Measurements from ENCODE around the gene CYTH4. TPM values are rescaled to one million over a fixed set of nuclear protein-coding genes. Genes with fewer than 3 reads are reported as not detected.

The CYTH4 gene
- total and polyA plus RNA-seq, 10 of the 15 experiments (the other 5 are each of a cell fraction or from before 2014, with no cell fraction given): 1.5 to 27.3 (median 16.9) TPM

DNA sequence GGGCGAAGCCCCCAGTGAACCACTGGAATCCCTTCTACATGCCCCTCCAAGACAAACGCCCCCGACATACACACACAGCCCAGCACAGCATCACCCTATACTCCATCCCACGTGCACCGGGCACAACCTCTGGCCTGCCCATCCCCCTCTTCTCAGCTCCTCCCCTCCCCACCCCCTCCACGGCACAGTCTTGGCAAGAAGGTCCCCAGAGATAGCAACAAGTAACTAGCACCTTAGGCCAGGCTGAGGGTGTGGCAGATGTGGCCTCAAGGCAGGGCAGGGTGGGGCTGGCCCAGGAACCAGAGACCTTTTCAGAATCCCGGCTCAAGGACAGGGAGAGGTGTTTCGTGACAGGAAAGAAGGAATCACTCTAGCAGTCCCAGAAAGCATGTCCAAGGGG lies 54.3 kb downstream of the CYTH4 start:
- RAD21 ChIA-PET (ENCODE audit: unreplicated experiment): interaction anchor here (0.6 kb wide), 1 partner anchor 282 kb away, joined by 3 read pairs; no protein-coding TSS in a partner anchor
- 39% methylated on average over 8 of the region's 8 CpGs for WGBS (ENCODE audit: insufficient coverage, insufficient replicate concordance, low lambda C conversion rate, missing lambda C conversion rate)
- Histone ChIP-seq H3K27me3 (replicated peaks in 1 of 2; ENCODE audit: control insufficient read depth in 2 of 2, insufficient read depth in 2 of 2, low read length in 1 of 2) (peaks cover 6 to 10% of the 10 kb centered on the region in 2 experiments), H3K9ac (ENCODE audit: control insufficient read depth, insufficient read depth, low read length) (no peak overlapping the region), H3K27ac (ENCODE audit: control insufficient read depth, insufficient read depth) (no peak overlapping the region), H4K20me1 (ENCODE audit: control insufficient read depth, insufficient read depth) (no peaks in the 10 kb centered on the region; the same call in 1 of the 2 replicates), H3K4me1 (ENCODE audit: control insufficient read depth, insufficient read depth, low read length) (peaks cover 19% of the 10 kb centered on the region), H3K36me3 (ENCODE audit: control insufficient read depth in 2 of 2, insufficient read depth in 2 of 2, low read length in 1 of 2) (no peaks in the 10 kb centered on the region), H3K4me2 (ENCODE audit: control insufficient read depth, insufficient read depth) (no peak overlapping the region), H3K4me3 (no peak overlapping the region), H2AFZ (ENCODE audit: control insufficient read depth, low read depth, low read length) (no peak overlapping the region), H3K79me2 (ENCODE audit: control insufficient read depth, insufficient read depth, low read length) (no peaks in the 10 kb centered on the region), H3K9me3 (replicated peaks; ENCODE audit: control insufficient read depth, insufficient read depth, low read length) (no peaks in the 10 kb centered on the region)
- DNase-seq (ENCODE audit: low read depth, low spot score): no peak
- CTCF ChIA-PET: interaction anchor here (1.4 to 4.5 kb wide), 2 partner anchors 19 to 69 kb away, joined by 4 to 23 read pairs; no protein-coding TSS in a partner anchor
- TF ChIP-seq SPI1 (IDR thresholded peaks at IDR 0.05; ENCODE audit: borderline replicate concordance, insufficient read depth, low read depth, low read length) (no peak), TCF12 (IDR thresholded peaks at IDR 0.05; ENCODE audit: low read depth, low read length) (no peak), MYB (IDR thresholded peaks at IDR 0.05; ENCODE audit: borderline replicate concordance, low read depth, low read length) (no peak), ATF7 (IDR thresholded peaks at IDR 0.05; ENCODE audit: low read depth) (no peak), ZZZ3 (IDR thresholded peaks at IDR 0.05; ENCODE audit: control insufficient read depth, insufficient read length, low read depth) (no peak), MEF2B (IDR thresholded peaks at IDR 0.05; ENCODE audit: partially characterized antibody, poor library complexity, severe bottlenecking) (no peak), KAT2A (conservative IDR thresholded peaks at IDR 0.05; ENCODE audit: control insufficient read depth, low read depth, low read length) (no peak), KDM1A (IDR thresholded peaks at IDR 0.05; ENCODE audit: borderline replicate concordance) (no peak), NR2C1 (IDR thresholded peaks at IDR 0.05) (no peak), NR2C2 (IDR thresholded peaks at IDR 0.05; ENCODE audit: borderline replicate concordance, control insufficient read depth, insufficient read length, low read depth) (no peak)
- TF ChIP-seq, protein P1, sequence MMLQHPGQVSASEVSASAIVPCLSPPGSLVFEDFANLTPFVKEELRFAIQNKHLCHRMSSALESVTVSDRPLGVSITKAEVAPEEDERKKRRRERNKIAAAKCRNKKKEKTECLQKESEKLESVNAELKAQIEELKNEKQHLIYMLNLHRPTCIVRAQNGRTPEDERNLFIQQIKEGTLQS (IDR thresholded peaks at IDR 0.05; ENCODE audit: borderline replicate concordance, extremely low read depth, low read depth, low read length): no peak
- TF ChIP-seq, protein P2, sequence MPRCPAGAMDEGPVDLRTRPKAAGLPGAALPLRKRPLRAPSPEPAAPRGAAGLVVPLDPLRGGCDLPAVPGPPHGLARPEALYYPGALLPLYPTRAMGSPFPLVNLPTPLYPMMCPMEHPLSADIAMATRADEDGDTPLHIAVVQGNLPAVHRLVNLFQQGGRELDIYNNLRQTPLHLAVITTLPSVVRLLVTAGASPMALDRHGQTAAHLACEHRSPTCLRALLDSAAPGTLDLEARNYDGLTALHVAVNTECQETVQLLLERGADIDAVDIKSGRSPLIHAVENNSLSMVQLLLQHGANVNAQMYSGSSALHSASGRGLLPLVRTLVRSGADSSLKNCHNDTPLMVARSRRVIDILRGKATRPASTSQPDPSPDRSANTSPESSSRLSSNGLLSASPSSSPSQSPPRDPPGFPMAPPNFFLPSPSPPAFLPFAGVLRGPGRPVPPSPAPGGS (IDR thresholded peaks at IDR 0.05; ENCODE audit: borderline replicate concordance, insufficient read depth, low read depth, low read length, poor library complexity, severe bottlenecking): no peak
- TF ChIP-seq, protein P3, sequence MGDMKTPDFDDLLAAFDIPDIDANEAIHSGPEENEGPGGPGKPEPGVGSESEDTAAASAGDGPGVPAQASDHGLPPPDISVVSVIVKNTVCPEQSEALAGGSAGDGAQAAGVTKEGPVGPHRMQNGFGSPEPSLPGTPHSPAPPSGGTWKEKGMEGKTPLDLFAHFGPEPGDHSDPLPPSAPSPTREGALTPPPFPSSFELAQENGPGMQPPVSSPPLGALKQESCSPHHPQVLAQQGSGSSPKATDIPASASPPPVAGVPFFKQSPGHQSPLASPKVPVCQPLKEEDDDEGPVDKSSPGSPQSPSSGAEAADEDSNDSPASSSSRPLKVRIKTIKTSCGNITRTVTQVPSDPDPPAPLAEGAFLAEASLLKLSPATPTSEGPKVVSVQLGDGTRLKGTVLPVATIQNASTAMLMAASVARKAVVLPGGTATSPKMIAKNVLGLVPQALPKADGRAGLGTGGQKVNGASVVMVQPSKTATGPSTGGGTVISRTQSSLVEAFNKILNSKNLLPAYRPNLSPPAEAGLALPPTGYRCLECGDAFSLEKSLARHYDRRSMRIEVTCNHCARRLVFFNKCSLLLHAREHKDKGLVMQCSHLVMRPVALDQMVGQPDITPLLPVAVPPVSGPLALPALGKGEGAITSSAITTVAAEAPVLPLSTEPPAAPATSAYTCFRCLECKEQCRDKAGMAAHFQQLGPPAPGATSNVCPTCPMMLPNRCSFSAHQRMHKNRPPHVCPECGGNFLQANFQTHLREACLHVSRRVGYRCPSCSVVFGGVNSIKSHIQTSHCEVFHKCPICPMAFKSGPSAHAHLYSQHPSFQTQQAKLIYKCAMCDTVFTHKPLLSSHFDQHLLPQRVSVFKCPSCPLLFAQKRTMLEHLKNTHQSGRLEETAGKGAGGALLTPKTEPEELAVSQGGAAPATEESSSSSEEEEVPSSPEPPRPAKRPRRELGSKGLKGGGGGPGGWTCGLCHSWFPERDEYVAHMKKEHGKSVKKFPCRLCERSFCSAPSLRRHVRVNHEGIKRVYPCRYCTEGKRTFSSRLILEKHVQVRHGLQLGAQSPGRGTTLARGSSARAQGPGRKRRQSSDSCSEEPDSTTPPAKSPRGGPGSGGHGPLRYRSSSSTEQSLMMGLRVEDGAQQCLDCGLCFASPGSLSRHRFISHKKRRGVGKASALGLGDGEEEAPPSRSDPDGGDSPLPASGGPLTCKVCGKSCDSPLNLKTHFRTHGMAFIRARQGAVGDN (IDR thresholded peaks at IDR 0.05): no peak
- TF ChIP-seq, protein P4, sequence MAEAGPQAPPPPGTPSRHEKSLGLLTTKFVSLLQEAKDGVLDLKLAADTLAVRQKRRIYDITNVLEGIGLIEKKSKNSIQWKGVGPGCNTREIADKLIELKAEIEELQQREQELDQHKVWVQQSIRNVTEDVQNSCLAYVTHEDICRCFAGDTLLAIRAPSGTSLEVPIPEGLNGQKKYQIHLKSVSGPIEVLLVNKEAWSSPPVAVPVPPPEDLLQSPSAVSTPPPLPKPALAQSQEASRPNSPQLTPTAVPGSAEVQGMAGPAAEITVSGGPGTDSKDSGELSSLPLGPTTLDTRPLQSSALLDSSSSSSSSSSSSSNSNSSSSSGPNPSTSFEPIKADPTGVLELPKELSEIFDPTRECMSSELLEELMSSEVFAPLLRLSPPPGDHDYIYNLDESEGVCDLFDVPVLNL (IDR thresholded peaks at IDR 0.05; ENCODE audit: low read depth, low read length): no peak
- ATAC-seq: 0 out of 3 replicates have a peak, but pooled peaks have one; percentile 6
- FAIRE-seq: no peak
- no TSS peak for BruUV-seq (replicated peaks)
- in situ Hi-C loops (cut with MboI) (no loop called here), intact Hi-C loops (cut with micrococcal nuclease; ENCODE audit: unreplicated experiment) (no loop called here)
- SMC1A ChIA-PET (ENCODE audit: uncharacterized antibody, unreplicated experiment): interaction anchor here (1.0 kb wide), 1 partner anchor 22 kb away, joined by 3 read pairs; no protein-coding TSS in a partner anchor
- POLR2A ChIA-PET: interaction anchor here (1.5 kb wide), 1 partner anchor 94 kb away, joined by 3 read pairs; no protein-coding TSS in a partner anchor

All from GM12878 (cell line).